Measurements from ENCODE around the gene SLC12A9. TPM values are rescaled to one million over a fixed set of nuclear protein-coding genes. Genes with fewer than 3 reads are reported as not detected.
"Not testable (repeated sequence)": the region's sequence is repeated elsewhere in the genome, so short reads cannot be mapped to it uniquely, and the experiment has no call there.

The SLC12A9 gene
- total RNA-seq, 1 donor from 2014 or later = 19.4 TPM

- H3K36me3 ChIP-seq = peaks cover 4 to 6% of the 10 kb centered on the region in 2 donors
- no peak for DNase-seq (ENCODE audit: low spot score in 2 of 2)
- no peak overlapping the region for H3K27ac ChIP-seq
- H3K9me3 ChIP-seq = no peaks in the 10 kb centered on the region
- no peak for TF ChIP-seq CTCF (IDR thresholded peaks at IDR 0.05)
- H3K4me3 ChIP-seq = no peak overlapping the region
- intact Hi-C loops (cut with DNase I) = loop anchor here (5.0 to 10.0 kb wide), 3 partner anchors 127 to 372 kb away; partner anchors contain the start of gene NYAP1
- peaks cover 3 to 8% of the 10 kb centered on the region in 2 donors for H3K4me1 ChIP-seq
- H3K27me3 ChIP-seq = no peaks in the 10 kb centered on the region
Observed at GRCh38 chr7:100854146-100854895, 1.8 kb downstream of the SLC12A9 start.

GRCh38 chr7:100854899-100855298, 2.4 kb downstream of the SLC12A9 start:
- not testable (repeated sequence) for H3K27ac ChIP-seq; H3K9me3 ChIP-seq; H3K4me3 ChIP-seq; DNase-seq (ENCODE audit: low spot score in 2 of 2); H3K4me1 ChIP-seq; H3K36me3 ChIP-seq; H3K27me3 ChIP-seq
- intact Hi-C loops (cut with DNase I) = loop anchor here (5.0 to 10.0 kb wide), 3 partner anchors 128 to 373 kb away; partner anchors contain the start of gene NYAP1

- Histone ChIP-seq H3K4me1 (peaks cover 3 to 8% of the 10 kb centered on the region in 2 donors), H3K27me3 (no peaks in the 10 kb centered on the region), H3K27ac (no peak overlapping the region), H3K9me3 (no peaks in the 10 kb centered on the region), H3K4me3 (no peak overlapping the region), H3K36me3 (peaks cover 10 to 12% of the 10 kb centered on the region in 2 donors)
- no peak for DNase-seq (ENCODE audit: low spot score in 2 of 2)
- no peak for TF ChIP-seq CTCF (IDR thresholded peaks at IDR 0.05)
- intact Hi-C loops (cut with DNase I) = loop anchor here (10.0 kb wide), 1 partner anchor 311 kb away; no protein-coding TSS in a partner anchor
Observed at GRCh38 chr7:100855515-100855914, 3.0 kb downstream of the SLC12A9 start.

- TF ChIP-seq CTCF (IDR thresholded peaks at IDR 0.05) = no peak
- H3K4me1 ChIP-seq = peaks cover 3 to 8% of the 10 kb centered on the region in 2 donors
- H3K4me3 ChIP-seq = no peak overlapping the region
- no peak overlapping the region for H3K27ac ChIP-seq
- no peaks in the 10 kb centered on the region for H3K9me3 ChIP-seq
- DNase-seq (ENCODE audit: low spot score in 2 of 2) = no peak
- intact Hi-C loops (cut with DNase I) = loop anchor here (10.0 kb wide), 1 partner anchor 312 kb away; no protein-coding TSS in a partner anchor
- H3K36me3 ChIP-seq = peaks cover 21 to 24% of the 10 kb centered on the region in 2 donors
- no peaks in the 10 kb centered on the region for H3K27me3 ChIP-seq
Observed at GRCh38 chr7:100856871-100857282, 4.4 kb downstream of the SLC12A9 start.

GRCh38 chr7:100859856-100860255, 7.3 kb downstream of the SLC12A9 start:
- H3K4me3 ChIP-seq = no peak overlapping the region
- no peak for TF ChIP-seq CTCF (IDR thresholded peaks at IDR 0.05)
- no peaks in the 10 kb centered on the region for H3K9me3 ChIP-seq
- H3K4me1 ChIP-seq = no peaks in the 10 kb centered on the region
- H3K36me3 ChIP-seq = peaks cover 21 to 24% of the 10 kb centered on the region in 2 donors
- intact Hi-C loops (cut with DNase I) = loop anchor here (10.0 kb wide), 1 partner anchor 315 kb away; no protein-coding TSS in a partner anchor
- DNase-seq (ENCODE audit: low spot score in 2 of 2) = no peak
- no peak overlapping the region for H3K27ac ChIP-seq
- no peaks in the 10 kb centered on the region for H3K27me3 ChIP-seq

Data from ascending aorta (tissue), 2 donors.